Suprapubic skin (tissue), 4 donors: ENCODE measurements around the gene SMTNL2. TPM values are rescaled to one million over a fixed set of nuclear protein-coding genes. Genes with fewer than 3 reads are reported as not detected.

Experiments
- DNase-seq, 2 donors: peaks; one replicate each; pipeline ENCODE4 v3.0.0-alpha.2; 2019; ENCODE audit warnings: low spot score in 2 of 2
- H3K27ac ChIP-seq: fragments of 200-600 bp; sonication (generic); one replicate; pipeline ENCODE4 v1.5.1; 2019
- H3K27me3 ChIP-seq: fragments of 200-600 bp; sonication (generic); one replicate; pipeline ENCODE4 v1.5.1; 2019
- H3K36me3 ChIP-seq: fragments of 200-600 bp; sonication (generic); one replicate; pipeline ENCODE4 v1.5.1; 2019
- H3K4me1 ChIP-seq: fragments of 200-600 bp; sonication (generic); one replicate; pipeline ENCODE4 v1.5.1; 2019
- H3K4me3 ChIP-seq: fragments of 200-600 bp; sonication (generic); one replicate; pipeline ENCODE4 v1.5.1; 2019; ENCODE audit warnings: mild to moderate bottlenecking
- H3K9me3 ChIP-seq: fragments of 200-600 bp; sonication (generic); one replicate; pipeline ENCODE4 v1.5.1; 2019
- EP300 ChIP-seq: sonication (generic); formaldehyde crosslinking; IDR thresholded peaks from one replicate; pipeline ENCODE4 v1.6.1; 2017; ENCODE audit warnings: antibody characterized with exemption
- POLR2A ChIP-seq, 2 donors: fragments of 450-650 bp; IDR thresholded peaks; one replicate each; pipeline ENCODE4 v1.6.1; 2017; ENCODE audit warnings: antibody characterized with exemption in 2 of 2, mild to moderate bottlenecking in 2 of 2, moderate library complexity in 2 of 2
- POLR2AphosphoS5 ChIP-seq, 3 donors: sonication (generic); formaldehyde crosslinking; IDR thresholded peaks; one replicate each; pipeline ENCODE4 v1.6.1; 2017; ENCODE audit warnings: antibody characterized with exemption in 3 of 3
- WGBS: methylation state at CpG from one replicate; pipeline ENCODE4 v1.1.5; 2018; 5-methylcytosine and 5-hydroxymethylcytosine counted together
- total RNA-seq, 4 donors: library from RNA; depleted of rRNA; stranded (reverse); fragments of >200 nt; gene quantifications; one replicate each; pipeline ENCODE4 v1.1.0, GENCODE V29; 2016
- TF ChIP-seq, protein P1 (sequence below), 2 donors: fragments of 200-600 bp in 1 of 2; fragments of 450-650 bp in 1 of 2; sonication (generic) in 1 of 2; IDR thresholded peaks; one replicate each; pipeline ENCODE4 v1.5.1; 2016 to 2019; ENCODE audit warnings: antibody characterized with exemption in 2 of 2, mild to moderate bottlenecking in 1 of 2, moderate library complexity in 1 of 2

SMTNL2 gene
- total RNA-seq, 4 donors from 2014 or later: 0.64 to 1.3 (median 0.81) TPM; not detected in 1

DNA sequence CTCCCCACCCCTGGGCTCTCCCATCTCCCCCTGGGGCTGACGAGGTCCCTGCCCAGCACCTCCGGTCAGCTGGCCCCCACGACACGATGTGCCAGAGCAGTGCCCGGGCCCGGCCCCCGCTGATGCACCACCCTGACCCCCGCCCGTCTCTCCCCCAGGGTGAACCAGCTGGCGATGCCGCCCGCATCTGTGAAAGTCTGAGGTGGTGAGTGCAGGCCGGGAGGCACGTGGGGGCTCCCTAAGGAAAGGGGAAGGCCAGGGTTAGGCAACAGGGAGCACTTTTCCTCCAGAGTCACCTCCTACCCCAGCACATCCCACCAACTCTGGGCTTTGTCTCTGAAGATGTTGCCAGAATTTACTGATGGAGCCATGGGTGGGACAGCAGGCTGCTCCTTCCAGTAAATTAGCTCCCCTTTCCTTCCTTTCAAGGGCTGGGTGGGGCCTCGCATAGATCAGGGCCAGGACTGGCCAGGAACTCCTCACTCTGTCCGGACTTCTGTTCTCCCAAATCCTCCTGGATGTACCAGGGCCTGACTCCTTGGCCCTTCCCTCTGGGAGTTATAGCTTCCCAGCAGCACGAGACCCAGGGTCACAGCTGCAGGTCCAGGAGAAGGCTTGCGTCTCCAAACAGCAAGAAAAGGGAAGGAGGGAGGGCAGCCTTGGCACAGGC, 47.5 kb upstream of the SMTNL2 start:
- Histone ChIP-seq H3K4me3 (peak overlapping the region; percentile 10), H3K4me1 (peaks cover 75% of the 10 kb centered on the region), H3K27ac (peak overlapping the region; percentile 56), H3K36me3 (peaks cover 42% of the 10 kb centered on the region), H3K9me3 (no peaks in the 10 kb centered on the region), H3K27me3 (no peaks in the 10 kb centered on the region)
- DNase-seq: no peak
- 21% methylated on average over 7 of the region's 18 CpGs for WGBS
- no peak for TF ChIP-seq EP300

DNA sequence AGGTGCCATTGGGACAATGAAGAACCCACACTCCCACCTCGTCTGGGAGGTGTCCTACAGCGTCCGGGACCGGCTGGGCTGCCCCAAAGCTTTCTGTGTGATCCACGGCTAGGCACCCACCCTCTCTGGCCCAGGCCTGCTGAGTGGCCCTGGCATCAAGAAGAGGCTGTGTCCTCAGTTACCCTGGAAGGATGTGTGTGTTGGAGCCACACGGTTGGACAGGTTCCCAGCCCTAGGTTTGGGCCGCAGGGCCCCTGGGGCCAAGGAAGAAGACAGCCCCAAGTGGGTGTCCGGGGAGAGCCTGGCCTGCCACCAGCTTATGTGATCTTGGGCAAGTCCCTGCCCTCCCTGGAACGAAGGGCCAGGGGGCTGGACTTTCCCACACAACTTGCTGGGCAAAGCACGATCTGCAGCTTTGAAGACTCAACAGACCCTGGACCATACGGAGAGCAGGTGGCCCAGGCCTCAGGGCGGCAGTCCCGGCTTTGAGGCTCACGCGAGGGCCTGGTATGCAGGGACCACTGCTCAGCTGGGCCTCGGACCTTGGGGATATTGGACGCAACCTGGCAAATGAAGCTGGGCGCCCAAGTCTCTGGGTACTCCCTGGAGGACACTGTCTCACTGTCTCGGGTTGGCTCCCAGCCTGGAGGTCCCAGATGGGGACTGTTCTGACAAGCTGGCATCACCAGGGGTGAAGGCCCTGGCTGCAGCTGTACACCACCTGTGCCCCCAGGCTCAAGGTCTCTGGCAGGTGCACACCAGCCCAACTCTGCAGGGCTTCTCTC, 46.7 kb upstream of the SMTNL2 start:
- Histone ChIP-seq H3K4me3 (no peak overlapping the region), H3K27ac (peak overlapping the region; percentile 56), H3K4me1 (peaks cover 75% of the 10 kb centered on the region), H3K36me3 (peaks cover 50% of the 10 kb centered on the region), H3K9me3 (no peaks in the 10 kb centered on the region), H3K27me3 (no peaks in the 10 kb centered on the region)
- TF ChIP-seq POLR2AphosphoS5 (IDR thresholded peaks at IDR 0.05): no peak
- TF ChIP-seq, protein P1, sequence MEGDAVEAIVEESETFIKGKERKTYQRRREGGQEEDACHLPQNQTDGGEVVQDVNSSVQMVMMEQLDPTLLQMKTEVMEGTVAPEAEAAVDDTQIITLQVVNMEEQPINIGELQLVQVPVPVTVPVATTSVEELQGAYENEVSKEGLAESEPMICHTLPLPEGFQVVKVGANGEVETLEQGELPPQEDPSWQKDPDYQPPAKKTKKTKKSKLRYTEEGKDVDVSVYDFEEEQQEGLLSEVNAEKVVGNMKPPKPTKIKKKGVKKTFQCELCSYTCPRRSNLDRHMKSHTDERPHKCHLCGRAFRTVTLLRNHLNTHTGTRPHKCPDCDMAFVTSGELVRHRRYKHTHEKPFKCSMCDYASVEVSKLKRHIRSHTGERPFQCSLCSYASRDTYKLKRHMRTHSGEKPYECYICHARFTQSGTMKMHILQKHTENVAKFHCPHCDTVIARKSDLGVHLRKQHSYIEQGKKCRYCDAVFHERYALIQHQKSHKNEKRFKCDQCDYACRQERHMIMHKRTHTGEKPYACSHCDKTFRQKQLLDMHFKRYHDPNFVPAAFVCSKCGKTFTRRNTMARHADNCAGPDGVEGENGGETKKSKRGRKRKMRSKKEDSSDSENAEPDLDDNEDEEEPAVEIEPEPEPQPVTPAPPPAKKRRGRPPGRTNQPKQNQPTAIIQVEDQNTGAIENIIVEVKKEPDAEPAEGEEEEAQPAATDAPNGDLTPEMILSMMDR (IDR thresholded peaks at IDR 0.05): no peak
- no peak for TF ChIP-seq EP300
- no peak for TF ChIP-seq POLR2A (IDR thresholded peaks at IDR 0.05)
- WGBS: 17% methylated on average over 1 of the region's 19 CpGs
- DNase-seq: no peak

GRCh38 chr17:4538236-4539002, 45.9 kb upstream of the SMTNL2 start:
- Histone ChIP-seq H3K27ac (peak overlapping the region; percentile 56), H3K4me1 (peaks cover 69% of the 10 kb centered on the region), H3K36me3 (peaks cover 58% of the 10 kb centered on the region), H3K4me3 (no peak overlapping the region), H3K27me3 (no peaks in the 10 kb centered on the region), H3K9me3 (no peaks in the 10 kb centered on the region)
- TF ChIP-seq POLR2AphosphoS5 (IDR thresholded peaks at IDR 0.05): no peak
- TF ChIP-seq, protein P1 (IDR thresholded peaks at IDR 0.05): no peak
- TF ChIP-seq EP300: no peak
- TF ChIP-seq POLR2A (IDR thresholded peaks at IDR 0.05): no peak
- no peak for DNase-seq
- 61% methylated on average over 7 of the region's 13 CpGs for WGBS

DNA sequence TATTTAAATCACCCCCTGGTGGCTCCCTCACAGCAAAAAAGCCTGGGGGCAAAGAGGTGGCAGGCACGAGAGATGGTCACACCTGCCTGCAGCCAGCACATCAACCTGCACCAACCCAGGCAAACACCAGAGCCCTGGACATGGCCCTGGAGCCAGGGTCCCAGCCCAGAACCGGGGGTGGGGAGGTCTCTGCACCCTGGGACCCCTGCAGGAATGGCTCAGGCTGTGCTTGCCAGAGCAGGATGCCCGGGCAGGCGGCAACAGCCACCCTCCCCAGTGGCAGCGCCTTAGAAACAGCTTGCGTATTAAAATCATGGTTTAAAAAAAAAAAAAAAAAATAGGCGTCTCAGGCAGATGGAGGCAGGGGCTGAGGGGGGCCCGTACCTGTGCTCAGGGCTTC, 45.3 kb upstream of the SMTNL2 start:
- Histone ChIP-seq H3K4me1 (peaks cover 68% of the 10 kb centered on the region), H3K27me3 (no peaks in the 10 kb centered on the region), H3K4me3 (no peak overlapping the region), H3K36me3 (peaks cover 64% of the 10 kb centered on the region), H3K27ac (no peak overlapping the region), H3K9me3 (no peaks in the 10 kb centered on the region)
- TF ChIP-seq EP300: no peak
- TF ChIP-seq, protein P1 (IDR thresholded peaks at IDR 0.05): no peak
- no peak for TF ChIP-seq POLR2AphosphoS5 (IDR thresholded peaks at IDR 0.05)
- no peak for TF ChIP-seq POLR2A (IDR thresholded peaks at IDR 0.05)
- no peak for DNase-seq
- WGBS: 77% methylated on average over 3 of the region's 8 CpGs

GRCh38 chr17:4539576-4540223, 44.6 kb upstream of the SMTNL2 start:
- Histone ChIP-seq H3K36me3 (peaks cover 70% of the 10 kb centered on the region), H3K4me1 (peaks cover 61% of the 10 kb centered on the region), H3K27me3 (no peaks in the 10 kb centered on the region), H3K4me3 (no peak overlapping the region), H3K27ac (no peak overlapping the region), H3K9me3 (no peaks in the 10 kb centered on the region)
- WGBS: 92% methylated on average over 22 of the region's 26 CpGs
- no peak for DNase-seq
- TF ChIP-seq POLR2A (IDR thresholded peaks at IDR 0.05) (no peak), EP300 (no peak), POLR2AphosphoS5 (IDR thresholded peaks at IDR 0.05) (no peak)
- TF ChIP-seq, protein P1 (IDR thresholded peaks at IDR 0.05): no peak
